Stimulated activated CD8-positive, alpha-beta memory T cell treated with anti-CD3 and anti-CD28 coated beads, Interleukin-15, amount 100 ng/mL, for 1 hour (primary cell): ENCODE results near the gene SIGLECL1.
"Not testable (repeated sequence)": the region's sequence is repeated elsewhere in the genome, so short reads cannot be mapped to it uniquely, and the experiment has no call there.

Experiments used
- DNase-seq: peaks from one replicate; pipeline ENCODE4 v3.0.0-alpha.2; 2020; ENCODE audit warnings: low read depth

SIGLECL1 gene

DNA sequence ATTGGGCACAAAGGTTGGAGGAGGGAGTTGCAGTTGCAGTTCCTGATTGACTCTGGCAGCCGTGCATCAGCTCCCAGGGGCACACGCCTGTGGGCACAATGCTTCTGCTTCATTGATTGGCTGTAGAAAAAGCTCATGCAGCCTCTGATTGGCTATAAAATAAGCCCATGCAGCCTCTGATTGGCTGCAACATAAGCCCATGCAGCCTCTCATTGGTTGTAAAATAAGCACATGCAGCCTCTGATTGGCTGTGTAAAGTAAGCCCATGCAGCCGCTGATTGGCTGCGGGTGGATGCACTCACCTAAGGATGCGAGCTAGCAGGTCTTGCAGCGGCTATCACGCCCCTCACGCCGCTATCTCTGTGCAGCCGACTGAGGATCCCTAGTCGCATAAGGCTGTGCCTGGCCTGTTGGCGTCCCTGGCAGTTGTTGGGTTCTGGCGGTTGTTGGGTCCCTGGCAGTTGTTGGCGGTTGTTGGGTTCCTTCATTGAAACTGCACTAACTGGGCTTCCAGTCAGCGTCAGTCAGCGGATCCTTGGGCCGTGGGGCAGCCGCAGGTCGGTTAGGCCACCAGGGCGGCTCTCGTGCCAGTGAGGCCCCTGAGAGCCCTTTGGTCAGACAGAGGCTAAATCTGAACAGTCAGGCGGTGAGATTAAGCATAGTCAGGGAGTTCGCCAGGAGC is at the start of gene SIGLECL1:
Gene SIGLECL1 (plus strand): TSS at position 295 of the 682 bp plus-strand sequence. CDS start 12,993 bp downstream, outside the sequence.
- DNase-seq = no peak

- DNase-seq = no peak
Measured at GRCh38 chr19:51201712-51202111, 49.2 kb upstream of the SIGLECL1 start.

- no peak for DNase-seq
Measured at GRCh38 chr19:51203916-51204315, 47.0 kb upstream of the SIGLECL1 start.

DNA sequence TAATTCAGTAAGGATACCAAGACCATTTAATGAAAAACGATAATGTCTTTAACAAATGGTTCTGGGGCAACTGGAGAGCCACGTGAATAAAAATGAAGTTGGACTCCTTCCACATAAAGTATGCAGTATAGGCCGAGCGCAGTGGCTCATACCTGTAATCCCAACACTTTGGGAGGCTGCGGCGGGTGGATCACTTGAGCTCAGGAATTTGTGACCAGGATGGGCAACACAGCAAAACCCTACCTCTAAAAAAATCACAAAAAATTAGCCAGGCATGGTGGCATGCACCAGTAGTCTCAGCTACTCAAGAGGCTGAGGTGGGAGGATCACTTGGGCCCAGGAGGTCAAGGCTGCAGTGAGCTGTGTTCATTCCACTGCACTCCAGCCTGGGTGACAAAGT is 46.6 kb upstream of the SIGLECL1 start:
- DNase-seq = no peak

DNA sequence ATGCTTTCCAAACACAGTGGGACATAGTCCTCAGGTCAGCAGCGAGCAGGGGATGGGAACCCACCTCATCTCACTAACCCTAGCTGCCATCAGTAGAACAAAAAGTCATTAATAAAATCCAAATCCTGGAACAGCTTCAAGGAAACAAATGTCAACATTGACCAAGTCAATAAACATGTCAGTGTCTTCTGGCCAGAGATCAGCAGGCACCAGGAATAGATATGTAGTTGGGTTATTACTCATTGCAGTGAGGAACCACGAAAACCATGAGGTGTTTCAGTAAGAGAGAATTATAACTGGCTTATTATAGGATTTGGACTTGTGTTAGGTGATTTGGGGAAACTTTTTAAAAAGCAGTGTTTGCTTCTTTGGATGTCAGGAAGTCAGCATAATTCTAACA is 43.1 kb upstream of the SIGLECL1 start:
- DNase-seq = no peak

- no peak for DNase-seq
Measured at GRCh38 chr19:51210191-51210784, 40.6 kb upstream of the SIGLECL1 start.

DNA sequence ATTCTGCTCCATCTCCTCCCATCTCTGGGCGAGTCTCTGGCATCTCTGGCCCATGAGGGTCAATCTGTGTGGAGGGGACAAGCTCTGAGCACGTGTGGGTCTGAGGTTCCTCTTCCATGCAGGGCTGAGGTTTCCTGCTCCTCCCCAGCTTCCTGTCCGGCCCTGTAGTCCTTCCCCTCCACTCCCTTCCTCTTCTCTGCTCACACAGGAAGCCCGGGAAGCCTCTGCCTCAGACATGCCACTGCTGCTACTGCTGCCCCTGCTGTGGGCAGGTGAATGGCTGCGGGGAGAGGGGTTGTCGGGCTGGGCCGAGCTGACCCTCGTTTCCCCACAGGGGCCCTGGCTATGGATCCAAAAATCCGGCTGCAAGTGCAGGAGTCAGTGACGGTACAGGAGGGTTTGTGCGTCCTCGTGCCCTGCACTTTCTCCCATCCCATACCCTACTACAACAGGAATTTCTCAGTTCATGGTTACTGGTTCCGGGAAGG is 40.0 kb upstream of the SIGLECL1 start:
- not testable (repeated sequence) for DNase-seq

DNA sequence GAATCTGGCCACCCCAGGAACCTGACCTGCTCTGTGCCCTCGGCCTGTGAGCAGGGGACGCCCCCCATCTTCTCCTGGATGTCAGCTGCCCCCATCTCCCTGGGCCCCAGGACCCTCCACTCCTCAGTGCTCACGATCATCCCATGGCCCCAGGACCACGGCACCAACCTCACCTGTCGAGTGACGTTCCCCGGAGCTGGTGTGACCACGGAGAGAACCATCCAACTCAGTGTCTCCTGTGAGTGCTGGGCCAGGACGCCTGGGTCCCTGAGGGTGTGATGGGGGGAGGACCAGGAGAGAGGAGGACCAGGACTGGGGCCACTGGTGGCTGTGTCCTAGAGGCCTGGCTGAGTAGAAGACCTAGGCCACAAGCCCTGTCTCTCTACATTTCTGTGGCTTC is 39.0 kb upstream of the SIGLECL1 start:
- no peak for DNase-seq

DNA sequence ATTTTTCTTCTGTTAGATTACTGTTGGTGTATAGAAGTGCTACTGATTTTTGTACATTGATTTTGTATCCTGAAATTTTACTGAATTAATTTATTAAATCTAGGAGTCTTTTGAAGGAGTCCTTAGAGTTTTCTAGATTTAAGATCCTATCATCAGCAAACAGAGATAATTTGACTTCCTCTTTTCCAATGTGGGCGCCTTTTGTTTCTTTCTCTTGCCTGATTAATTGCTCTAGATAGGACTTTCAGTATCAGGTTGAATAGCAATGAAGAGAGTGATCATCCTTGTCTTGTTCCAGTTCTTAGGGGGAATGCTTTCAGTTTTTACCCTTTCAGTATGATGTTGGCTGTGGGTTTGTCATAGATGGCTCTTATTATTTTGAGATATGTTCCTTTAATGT is 31.6 kb upstream of the SIGLECL1 start:
- DNase-seq = no peak

DNA sequence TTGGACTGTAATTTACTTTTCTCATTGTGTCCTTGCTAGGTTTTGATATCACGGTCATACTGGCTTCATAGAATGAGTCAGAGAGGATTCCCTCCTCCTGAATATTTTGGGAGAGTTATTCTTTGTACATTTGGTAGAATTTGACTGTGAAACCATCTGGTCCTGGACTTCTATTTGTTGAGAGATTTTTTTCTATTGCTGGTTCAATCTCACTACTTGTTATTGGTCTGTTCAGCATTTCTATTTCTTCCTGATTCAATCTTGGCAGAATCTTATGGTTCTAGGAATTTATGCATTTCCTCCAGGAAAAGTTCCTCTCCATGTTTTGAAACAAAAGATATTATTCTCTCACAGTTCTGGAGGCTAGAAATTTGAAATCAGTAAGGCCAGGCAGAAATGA is 30.9 kb upstream of the SIGLECL1 start:
- no peak for DNase-seq

DNA sequence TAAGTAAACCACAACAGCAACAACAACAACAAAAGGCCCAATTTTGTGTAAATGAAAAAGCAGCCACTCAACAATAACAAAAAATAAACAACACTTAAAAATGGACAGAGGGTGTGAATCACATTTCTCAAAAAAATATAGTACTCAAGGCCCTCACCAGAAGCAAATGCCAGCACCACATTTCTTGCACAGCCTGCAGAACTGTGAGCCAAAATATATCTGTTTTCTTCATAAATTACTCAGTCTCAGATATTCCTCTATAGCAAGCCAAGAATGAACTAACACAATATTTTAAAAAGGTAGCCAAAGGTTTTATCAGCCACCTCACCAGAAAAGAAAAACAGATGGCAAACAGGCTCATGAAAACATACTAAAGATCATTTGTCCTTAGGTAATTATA is 29.9 kb upstream of the SIGLECL1 start:
- DNase-seq = no peak

GRCh38 chr19:51224163-51224641 is 26.7 kb upstream of the SIGLECL1 start:
- DNase-seq = no peak

- not testable (repeated sequence) for DNase-seq
Measured at GRCh38 chr19:51224898-51225393, 25.9 kb upstream of the SIGLECL1 start, which contains the start of gene CD33. CD33 (plus strand) TSS chr19:51225080; CDS start chr19:51225119, 39 bp downstream.

DNA sequence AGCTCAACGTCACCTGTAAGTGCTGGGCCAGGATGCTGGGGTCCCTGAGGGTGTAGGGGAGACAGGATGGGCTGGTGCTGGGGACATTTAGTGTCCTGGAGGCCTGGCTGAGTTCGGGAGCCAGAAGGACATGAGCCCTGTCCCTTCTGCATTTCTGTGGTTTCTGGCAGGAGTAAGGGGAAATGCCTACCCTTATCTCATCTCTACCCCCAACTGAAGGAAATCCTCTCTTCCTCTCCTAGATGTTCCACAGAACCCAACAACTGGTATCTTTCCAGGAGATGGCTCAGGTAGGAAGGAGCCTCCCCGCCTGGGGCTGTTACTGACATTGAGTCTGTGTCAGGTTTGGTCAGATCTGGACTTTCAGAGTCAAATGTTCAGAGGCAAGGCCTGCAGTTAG is 24.8 kb upstream of the SIGLECL1 start:
- DNase-seq = no peak

DNA sequence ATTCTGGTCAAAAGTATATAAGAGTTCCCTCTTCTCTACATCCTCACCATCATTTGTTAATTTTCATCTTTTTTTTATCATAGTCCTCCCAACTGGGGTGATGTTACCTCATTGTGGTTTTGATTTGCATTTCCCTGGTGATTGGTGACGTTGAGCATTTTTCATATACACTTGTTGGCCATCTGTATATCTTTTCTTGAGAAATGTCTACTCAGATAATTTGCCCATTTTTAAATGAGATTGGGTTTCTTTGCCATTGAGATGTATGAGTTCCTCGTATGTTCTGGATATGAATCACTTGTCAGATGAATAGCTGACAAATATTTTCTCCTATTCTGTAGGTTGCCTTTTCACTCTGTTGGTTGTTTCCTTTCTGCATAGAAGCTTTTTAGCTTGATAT is 23.6 kb upstream of the SIGLECL1 start:
- DNase-seq = no peak

DNA sequence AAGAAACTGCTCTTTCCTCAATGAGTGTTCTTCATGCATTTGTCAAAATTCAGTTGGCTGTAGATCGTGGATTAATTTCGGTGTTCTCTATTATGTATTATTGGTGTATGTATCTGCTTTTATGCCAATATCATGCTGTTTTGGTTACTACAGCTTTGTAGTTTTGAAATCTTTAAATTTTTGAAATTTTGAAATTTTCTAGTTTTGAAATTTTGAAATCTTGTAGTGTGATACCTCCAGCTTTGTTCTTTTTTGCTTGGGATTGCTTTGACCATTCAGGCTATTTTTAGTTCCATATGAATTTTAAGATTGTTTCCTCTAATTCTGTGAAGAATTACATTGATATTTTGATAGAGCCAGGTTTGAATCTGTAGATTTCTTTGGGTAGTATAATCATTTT is 22.9 kb upstream of the SIGLECL1 start:
- no peak for DNase-seq

DNA sequence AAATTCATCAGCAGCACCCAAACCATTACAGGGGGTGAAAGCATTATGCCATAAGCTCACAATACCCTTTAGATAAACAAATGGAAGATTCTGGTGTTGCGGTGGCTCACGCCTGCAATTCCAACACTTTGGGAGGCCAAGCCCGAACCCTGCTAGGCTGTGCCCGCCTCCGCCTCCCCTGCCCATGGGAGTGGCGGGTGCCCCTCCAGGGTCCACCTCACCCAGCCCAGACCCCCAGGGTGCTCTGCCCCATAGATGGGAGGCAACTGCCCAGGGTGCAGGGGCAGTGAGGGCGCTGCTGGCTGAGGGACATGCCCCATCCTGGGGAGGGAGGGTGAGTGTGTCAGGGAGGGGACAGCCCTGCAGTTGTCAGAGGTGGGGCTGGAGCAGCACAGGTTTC is 10.0 kb upstream of the SIGLECL1 start:
- DNase-seq = no peak

- DNase-seq = no peak
Measured at GRCh38 chr19:51242881-51243630, 7.8 kb upstream of the SIGLECL1 start.

DNA sequence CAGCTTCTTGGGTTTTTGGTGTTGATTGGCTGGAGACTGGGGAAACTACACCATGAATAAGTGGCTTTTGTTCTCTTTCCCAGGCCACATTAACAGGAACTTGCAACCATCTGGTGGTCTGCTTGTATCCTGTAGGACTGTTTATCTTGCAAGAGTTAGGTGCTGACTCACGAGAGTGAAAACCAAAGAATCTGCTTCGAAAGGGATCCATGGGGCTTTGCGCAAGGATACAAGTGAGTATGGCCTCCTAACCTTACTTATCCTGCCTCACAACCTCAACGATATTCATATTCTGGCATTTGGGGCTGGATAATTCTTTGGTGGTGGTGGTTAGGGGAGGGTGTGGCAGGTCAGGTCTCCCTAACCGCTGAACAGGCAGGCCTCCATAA is 4.7 kb upstream of the SIGLECL1 start:
- no peak for DNase-seq

DNA sequence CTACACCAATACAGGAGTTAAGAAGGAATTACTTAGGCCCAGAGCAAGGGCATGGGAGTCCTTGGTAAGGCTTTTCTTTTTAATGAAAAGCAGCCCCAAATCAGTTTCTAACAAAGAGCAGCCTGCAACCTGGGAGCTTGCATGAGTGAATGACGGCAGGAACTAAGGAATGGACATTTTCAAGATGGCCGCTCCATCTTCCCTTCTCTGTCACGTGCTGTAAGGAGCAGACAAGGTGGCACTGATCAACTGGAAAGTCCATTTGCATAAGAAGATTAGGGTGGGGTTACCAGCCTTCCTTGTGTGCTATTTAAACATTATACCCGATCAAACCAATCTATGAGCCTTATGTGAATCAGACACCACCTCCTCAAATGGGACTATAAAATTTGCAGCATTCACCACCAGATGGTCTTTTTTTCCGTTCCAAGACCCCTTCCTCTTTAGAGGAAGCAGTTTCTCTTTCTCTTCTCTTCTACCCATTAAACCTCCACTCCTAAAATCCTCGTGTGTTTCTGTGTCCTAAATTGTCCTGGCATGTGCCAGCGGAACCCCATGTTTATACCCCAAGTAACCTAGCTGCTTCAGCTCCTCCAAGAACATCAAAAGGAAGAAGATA is 2.8 kb upstream of the SIGLECL1 start:
- DNase-seq = no peak

- DNase-seq = no peak
Measured at GRCh38 chr19:51251468-51251820, 564 bp downstream of the SIGLECL1 start.
